CD4-positive, alpha-beta T cell treated with Interleukin-10 for 1 hour (primary cell): ENCODE measurements around the gene ACSS3.
"Not testable (repeated sequence)": the region's sequence is repeated elsewhere in the genome, so short reads cannot be mapped to it uniquely, and the experiment has no call there.

Source experiments
- DNase-seq: peaks from one replicate; pipeline ENCODE4 v3.0.0-alpha.2; 2020

Gene ACSS3, protein sequence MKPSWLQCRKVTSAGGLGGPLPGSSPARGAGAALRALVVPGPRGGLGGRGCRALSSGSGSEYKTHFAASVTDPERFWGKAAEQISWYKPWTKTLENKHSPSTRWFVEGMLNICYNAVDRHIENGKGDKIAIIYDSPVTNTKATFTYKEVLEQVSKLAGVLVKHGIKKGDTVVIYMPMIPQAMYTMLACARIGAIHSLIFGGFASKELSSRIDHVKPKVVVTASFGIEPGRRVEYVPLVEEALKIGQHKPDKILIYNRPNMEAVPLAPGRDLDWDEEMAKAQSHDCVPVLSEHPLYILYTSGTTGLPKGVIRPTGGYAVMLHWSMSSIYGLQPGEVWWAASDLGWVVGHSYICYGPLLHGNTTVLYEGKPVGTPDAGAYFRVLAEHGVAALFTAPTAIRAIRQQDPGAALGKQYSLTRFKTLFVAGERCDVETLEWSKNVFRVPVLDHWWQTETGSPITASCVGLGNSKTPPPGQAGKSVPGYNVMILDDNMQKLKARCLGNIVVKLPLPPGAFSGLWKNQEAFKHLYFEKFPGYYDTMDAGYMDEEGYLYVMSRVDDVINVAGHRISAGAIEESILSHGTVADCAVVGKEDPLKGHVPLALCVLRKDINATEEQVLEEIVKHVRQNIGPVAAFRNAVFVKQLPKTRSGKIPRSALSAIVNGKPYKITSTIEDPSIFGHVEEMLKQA

DNA sequence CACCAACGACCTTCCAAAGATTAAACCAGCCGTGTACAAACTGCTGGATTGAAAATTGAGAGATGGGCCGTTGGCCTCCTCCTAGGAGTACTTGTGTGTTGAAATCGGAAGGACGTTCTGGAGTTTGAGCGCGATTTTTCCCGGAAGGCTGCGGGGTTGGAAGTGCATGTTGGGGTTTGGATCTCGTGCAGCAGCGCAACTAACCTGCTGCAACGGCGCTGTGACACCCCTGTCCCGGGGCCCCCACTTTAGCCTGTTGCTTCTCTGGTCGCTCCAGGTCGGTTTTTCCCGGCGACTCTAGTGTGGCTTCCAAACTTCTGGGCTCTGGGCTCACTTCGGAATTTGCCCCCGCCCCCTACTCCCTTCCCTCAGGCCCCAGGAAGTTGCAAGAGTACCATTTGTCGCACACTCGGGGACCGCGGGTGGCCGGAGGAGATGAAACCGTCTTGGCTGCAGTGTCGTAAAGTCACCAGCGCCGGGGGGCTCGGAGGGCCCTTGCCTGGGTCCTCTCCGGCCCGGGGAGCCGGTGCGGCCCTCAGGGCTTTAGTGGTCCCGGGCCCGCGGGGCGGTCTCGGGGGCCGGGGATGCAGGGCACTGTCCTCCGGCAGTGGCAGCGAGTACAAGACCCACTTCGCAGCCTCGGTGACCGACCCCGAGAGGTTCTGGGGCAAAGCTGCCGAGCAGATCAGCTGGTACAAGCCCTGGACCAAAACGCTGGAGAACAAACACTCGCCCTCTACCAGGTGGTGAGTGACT, at the start of gene ACSS3:
Gene ACSS3 (plus strand): TSS at position 394 of the 756 bp plus-strand sequence. CDS start 42 bp downstream, at position 436.
- no peak for DNase-seq

GRCh38 chr12:81034926-81035325, 43.0 kb upstream of the ACSS3 start:
- no peak for DNase-seq

- DNase-seq = no peak
Observed at GRCh38 chr12:81039231-81039630, 38.6 kb upstream of the ACSS3 start.

- DNase-seq = no peak
Observed at GRCh38 chr12:81043979-81044740, 33.7 kb upstream of the ACSS3 start.

DNA sequence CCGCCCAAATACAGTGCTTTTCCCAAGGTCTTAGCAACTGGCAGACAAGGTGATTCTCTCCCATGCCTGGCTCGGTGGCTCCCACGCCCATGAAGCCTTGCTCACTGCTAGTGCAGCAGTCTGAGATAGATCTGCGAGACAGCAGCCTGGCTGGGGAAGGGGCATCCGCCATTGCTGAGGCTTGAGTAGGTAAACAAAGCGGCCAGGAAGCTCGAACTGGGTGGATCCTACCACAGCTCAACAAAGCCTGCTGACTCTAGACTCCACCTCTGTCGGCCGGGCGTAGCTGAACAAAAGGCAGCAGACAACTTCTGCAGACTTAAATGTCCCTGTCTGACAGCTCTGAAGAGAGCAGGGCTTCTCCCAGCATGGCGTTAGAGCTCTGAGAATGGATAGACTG, 12.9 kb upstream of the ACSS3 start:
- DNase-seq = not testable (repeated sequence)

DNA sequence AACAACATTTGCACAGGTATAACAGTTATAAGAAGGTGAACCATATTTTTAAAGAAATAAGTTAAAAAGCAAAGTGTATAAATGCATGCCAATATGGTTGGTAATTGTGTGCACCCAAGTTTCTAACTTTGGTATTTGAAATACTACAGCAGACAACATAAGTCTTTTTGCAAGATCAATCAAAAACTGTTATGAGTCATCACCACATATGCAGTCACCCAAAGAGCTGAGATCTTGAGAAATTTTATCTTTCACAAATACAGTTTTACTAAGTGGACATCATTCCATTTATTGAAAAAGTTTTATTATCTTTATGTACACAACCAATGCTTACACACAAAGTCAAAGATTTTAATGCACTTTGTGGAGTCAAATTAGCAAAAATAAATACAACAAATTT, 7.0 kb upstream of the ACSS3 start:
- DNase-seq = no peak

- no peak for DNase-seq
Observed at GRCh38 chr12:81075539-81075938, 2.3 kb upstream of the ACSS3 start.

DNA sequence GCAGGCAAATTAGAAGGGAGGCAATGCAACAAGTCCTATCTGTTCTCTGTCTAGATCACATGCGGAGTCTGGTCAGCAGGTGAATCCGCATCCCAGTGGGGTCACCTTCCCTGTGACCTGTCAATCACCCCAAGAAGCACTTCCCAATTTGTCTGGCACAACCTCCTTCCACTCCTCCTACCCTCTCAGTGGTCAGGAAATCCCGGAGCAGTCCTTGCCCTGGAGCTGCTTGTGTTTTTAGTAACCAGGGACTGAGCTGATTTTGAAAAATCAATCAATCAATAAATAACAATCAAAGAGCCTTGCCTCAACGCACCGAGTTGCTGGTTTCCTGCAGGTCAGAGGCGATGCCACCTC, 572 bp upstream of the ACSS3 start:
- DNase-seq = no peak

- no peak for DNase-seq
Observed at GRCh38 chr12:81078469-81079196, 754 bp downstream of the ACSS3 start.

DNA sequence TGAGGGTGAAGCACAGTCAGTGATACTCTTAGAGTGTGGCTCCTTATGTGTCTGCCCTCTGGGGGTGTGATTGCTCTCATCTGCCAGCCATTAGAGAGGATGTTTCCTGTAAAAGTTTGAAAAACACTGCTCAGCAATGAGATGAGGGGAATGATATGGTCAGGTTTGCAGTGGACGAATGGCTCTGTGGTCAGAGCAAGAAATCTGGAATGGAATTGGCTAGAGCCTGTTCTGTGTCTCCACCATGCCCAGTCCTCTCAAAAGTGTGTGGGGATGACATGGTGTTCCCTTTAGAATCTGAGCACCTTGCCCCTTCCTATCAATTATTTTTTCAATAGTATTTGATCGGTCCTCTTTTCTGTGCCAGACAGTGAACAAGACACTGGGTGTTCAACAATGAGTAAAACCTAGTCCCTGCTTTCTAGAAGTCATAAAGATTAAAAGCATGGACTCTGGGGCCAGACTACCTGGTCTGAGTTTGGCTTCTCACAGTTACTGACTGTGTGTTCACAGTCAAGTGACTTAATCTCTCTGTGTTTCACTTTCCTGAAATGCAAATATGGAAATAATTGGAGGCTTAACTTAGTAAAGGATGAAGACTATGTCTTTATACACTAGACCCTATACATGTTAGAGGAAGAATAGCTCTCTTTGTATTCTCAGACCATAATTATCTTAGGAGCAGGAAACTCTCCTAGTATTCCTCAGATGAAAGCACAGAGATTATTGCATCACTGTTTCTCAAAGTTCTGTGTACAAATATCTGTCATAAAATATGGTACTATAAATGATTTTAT, 1.6 kb downstream of the ACSS3 start:
- no peak for DNase-seq

DNA sequence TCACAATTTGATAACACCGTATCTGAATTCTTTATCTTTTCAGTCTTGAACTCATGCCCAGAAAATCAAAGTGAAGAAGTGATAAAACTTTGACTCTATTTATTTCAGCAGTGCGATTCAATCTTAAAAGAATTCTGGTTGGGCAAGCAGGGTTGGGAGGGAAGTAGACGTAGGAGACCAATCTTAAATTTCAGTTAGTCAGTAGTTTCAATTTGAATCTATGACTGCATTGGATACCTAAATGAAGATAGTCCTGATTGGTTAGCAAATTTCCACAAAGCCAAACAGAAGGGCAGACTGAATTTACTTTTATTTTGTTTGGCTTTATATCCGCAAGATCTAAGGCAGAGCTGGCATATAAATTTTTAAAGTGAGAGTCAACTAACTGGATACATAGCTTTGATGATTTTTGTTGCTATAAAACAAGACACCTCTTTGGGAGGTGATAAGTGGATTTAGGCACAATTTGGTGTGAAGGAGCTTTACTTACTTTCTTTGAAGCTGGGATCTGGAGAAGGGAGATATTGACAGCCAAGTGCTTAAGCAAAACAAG, 2.6 kb downstream of the ACSS3 start:
- no peak for DNase-seq

GRCh38 chr12:81081726-81082125, 3.8 kb downstream of the ACSS3 start:
- no peak for DNase-seq

DNA sequence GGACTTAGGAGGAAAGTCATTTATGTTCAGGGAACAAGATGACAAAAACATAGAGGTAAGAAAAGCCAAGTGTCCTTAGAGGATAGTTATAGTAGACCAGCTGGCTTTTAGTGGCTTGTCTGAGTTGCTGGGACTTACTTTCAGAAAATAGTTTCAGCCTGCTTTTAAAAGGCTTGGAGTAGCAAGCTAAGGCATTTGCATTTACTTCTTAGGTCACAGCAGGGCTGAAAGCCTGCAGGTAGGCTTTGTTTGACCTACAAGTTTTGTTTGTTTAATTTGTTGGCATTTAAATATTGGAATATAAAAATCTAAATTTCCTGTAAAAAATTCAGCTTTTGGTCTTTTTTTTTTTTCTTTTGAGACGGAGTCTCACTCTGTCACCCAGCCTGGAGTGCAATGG, 5.1 kb downstream of the ACSS3 start:
- DNase-seq = no peak

DNA sequence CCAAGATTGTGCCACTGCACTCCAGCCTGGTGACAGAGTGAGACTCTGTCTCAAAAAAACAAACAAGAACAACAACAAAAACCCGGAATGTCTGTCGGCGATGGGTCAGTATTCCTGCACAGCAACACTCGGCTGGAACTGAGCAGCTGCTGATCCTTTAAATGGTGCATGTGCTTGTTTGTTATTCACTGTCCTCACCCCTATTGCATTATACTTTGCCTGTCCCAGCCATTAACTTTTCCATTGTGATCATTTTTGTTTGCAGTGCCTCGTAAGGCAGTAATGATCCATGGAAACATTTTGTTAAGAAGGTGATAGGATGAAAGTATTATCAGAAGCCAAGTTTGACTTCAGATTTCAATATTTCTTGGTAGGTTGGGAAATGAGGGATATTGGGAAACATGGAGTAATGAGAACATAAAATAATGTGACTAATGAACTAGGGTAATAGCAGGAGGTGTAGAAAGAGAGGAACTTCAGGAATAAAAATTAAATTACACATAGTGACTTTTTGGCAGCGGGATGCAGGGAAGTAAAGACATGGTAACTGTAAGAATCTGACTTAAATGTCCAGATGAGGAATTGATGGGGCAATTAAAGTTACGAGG, 6.1 kb downstream of the ACSS3 start:
- DNase-seq = no peak

DNA sequence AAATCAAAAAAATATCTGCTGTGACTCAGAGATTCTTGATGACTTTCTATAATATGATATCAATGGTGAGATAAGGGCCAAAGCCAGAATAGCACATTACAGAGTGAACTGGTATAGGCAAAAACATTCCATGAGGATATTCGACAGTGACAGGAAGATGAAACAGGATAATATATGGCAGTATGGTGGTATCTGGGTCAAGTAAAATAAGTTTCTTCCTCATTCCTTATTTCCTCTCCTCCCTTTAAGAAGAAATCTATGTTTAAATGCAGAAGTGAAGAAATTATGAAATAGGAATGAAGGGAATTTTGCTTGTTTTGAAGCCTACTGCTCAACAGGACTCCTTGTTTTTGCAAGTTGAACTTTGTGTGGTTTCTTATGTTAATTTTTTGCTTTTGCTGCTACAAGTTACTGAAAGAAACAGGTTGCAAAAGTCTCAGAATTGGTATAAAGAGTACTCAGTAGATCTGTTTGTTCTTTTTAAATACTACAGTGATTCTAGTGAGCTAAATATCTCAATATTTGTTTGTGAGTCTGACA, 7.0 kb downstream of the ACSS3 start:
- no peak for DNase-seq

- DNase-seq = no peak
Observed at GRCh38 chr12:81085832-81086231, 8.0 kb downstream of the ACSS3 start.

DNA sequence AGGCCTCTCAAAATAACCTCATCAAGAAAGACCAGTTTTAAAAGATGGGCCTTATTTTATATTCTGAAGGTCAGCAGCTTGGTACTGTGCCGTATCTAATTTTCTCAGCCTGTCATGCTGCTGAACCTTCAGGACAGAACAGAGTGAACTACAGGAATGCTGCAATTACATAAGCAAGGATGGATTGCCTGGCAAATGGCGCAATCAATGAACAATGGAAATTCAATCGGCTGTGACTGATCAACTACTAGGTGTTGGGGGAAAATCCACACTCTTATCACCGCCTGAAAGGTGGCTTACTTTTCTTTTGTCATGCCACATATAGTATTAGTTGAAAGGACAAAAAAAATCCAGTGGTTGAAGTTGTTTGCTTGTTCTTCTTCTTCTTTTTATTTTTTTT, 8.5 kb downstream of the ACSS3 start:
- no peak for DNase-seq

- no peak for DNase-seq
Observed at GRCh38 chr12:81088221-81088620, 10.3 kb downstream of the ACSS3 start.

DNA sequence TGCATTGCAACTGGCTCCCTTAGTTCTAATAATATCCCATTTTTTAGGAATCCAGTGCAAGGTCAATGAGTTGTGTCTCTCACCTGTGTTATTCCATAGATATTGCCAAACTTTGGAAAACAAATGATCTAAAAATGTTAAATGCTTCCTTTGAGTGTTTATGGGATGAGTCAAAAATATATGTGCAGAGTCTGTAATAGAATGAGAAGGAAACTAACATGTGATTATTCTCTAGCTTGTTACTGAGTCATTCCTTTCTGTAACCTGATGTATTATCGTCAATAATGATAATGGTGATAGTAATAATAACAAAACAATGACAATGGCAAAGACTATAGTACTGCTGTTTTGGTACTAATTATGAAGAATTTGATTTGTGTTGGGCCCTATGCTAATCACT, 11.5 kb downstream of the ACSS3 start:
- DNase-seq = no peak

DNA sequence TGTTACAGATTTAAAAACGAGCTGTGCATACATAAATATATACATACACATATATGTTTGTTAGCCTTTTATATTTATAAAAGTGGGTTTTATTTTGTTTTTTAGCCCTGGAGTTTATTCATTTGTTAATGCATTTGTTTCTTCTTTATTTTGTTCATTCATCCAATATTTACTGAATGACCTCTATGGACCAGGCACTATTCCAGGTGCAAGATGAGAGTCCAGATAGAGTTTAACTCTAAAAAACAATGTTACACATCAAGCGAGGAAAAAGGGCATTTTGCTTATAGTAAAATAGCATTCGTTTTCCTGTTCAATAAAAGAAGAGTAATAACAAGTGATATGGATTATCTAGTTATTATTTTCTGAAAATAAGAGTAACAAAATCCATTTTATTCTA, 14.2 kb downstream of the ACSS3 start:
- no peak for DNase-seq
